ENCODE measurements around the gene CAV1.
"Not testable (repeated sequence)": the region's sequence is repeated elsewhere in the genome, so short reads cannot be mapped to it uniquely, and the experiment has no call there.

CAV1 gene

DNA sequence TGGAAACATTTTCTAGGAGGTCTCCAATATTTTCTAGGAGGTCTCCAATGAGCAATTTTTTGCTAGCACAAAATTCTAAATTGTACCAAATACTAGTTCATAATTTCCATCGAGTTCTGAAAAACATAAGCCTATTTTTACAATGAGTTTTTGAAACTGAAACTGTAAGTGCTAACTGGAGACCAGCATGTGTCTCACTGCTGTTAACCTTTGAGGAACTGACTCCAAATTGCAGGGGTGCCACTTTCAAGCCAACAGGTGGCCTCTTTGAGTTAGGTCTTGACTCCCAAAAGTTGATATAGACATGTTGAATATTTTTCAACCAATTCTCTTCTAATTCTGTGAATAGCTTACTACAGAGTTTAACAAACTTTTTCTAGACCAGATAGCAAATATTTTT lies 58.8 kb downstream of the CAV1 start:
- DNase-seq: no peak

DNA sequence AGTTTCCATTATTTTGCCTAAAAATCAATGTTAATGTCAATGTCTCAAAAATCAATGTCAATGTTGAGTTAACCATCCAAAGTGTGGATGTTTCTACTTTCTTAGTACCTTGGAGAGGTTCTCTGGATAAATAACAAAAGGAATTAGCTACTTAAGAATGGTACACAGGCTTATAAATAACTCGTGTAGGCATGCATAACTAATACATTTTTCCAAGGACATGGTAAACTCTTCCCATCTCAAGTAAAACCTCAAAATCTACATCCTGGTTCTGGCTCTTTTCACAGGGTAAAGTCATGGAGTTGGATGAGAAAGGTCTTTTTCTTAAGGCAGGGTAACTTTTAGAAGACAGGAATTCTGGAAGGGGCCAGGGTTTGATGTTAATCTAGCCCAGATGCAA lies 59.9 kb downstream of the CAV1 start:
- no peak for DNase-seq

DNA sequence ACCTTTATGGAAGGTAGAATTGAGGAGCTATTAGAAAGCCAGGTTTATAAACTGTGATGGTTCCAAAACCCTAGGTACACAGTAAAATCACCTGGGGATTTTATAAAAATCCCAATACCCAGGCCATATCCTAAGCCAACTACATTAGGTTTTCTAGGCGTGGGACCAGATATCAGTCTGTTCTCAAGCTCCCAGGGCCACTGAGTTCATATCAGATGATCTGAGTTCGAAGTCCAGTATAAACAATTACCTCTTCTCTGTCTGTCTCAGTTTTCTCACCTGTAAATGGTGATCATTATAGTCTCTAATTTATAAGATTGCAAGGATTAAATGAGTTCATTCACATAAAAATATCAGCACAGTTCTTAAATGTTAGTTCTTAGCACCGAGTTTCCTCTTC lies 60.6 kb downstream of the CAV1 start:
- no peak for DNase-seq

DNA sequence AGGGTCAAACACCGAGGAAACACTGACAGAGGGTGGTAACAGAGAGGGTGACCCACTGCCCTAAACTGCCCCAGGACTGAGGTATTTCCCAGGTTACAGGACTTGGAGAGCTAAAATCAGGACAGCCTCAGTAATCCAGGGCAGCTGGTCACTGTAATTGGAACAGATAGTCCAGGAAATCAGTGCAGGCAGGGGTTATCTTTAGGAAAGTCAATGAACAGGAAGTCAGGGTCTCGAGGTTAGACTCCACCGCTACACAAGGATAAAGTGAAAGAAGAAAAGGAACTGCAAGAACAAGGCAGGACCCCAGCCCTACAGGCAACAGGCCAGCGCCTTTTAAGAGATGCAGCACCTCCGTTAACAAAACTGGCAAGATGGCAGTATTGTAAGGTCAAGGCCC lies 61.1 kb downstream of the CAV1 start:
- no peak for DNase-seq

DNA sequence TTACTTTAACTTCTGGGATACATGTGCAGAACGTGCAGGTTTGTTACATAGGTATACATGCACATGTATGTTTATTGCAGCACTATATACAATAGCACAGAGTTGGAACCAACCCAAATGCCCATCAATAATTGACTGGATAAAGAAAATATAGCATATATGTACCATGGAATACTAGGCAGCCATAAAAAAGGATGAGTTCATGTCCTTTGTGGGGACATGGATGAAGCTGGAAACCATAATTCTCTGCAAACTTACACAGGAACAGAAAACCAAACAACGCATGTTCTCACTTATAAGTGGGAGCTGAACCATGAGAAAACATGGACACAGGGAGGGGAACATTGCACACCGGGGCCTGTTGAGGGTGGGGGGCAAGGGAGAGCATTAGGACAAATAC lies 62.4 kb downstream of the CAV1 start:
- not testable (repeated sequence) for DNase-seq

DNA sequence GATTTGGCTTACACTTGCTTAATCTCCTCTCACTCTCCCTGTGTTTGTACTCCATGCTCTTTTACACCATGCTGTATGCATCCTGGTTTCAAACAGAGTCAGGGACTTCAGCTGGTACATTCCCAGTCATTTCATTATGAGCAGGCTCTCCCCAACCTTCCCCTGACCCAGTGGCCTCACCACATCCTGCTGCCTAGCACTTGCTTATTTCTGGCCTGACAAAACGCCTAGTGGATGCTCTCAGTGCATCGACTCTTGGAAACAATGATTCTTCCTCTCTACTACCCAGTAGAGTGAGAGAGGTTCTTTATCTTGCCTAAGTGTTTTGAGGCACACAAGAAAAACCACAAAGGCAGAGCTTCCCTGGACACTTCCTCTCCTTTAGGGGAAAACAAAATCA lies 63.4 kb downstream of the CAV1 start:
- DNase-seq: no peak

DNA sequence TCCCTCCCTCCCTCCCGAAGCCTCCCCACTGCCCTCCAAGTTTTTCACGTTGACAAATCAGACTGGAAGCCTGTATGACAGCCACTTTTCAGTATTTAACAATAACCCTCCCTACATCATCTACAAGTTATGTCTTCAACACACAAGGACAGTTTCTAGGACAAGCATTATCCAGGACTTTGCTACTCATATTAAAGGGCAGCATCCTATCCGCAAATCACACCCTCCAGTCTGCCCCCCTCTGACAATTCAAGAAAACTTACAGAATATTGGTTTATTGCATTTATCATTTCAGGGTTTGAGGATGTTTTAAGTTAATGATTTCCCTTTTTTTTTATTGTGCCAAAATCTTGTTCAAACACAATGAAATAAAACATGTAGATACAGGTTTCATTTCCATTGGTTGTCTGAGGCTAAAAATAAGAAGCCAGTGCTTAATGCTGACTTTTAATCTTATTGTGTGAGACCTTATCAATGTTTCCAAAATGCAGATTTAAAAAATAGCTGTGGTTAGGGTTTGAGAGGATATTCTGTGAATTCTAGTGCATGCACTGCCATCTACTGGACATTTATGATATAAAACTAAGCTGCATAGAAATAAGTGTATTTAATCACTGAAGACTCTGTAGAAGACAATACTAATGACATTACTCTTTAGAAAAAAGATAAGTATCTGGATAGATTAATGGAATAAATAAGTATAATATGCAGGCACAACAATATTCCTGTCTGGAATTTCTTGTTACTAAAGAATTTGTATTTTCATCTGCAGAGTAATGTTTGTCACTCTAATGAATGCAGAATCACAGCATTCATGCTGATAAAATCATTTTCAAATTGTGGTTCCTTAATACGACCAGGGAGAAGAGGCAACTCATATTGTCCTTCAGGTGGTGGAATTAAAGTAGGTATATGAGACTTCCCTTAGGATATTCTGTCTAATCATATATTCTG lies 64.1 kb downstream of the CAV1 start:
- peak; percentile 50 for DNase-seq

DNA sequence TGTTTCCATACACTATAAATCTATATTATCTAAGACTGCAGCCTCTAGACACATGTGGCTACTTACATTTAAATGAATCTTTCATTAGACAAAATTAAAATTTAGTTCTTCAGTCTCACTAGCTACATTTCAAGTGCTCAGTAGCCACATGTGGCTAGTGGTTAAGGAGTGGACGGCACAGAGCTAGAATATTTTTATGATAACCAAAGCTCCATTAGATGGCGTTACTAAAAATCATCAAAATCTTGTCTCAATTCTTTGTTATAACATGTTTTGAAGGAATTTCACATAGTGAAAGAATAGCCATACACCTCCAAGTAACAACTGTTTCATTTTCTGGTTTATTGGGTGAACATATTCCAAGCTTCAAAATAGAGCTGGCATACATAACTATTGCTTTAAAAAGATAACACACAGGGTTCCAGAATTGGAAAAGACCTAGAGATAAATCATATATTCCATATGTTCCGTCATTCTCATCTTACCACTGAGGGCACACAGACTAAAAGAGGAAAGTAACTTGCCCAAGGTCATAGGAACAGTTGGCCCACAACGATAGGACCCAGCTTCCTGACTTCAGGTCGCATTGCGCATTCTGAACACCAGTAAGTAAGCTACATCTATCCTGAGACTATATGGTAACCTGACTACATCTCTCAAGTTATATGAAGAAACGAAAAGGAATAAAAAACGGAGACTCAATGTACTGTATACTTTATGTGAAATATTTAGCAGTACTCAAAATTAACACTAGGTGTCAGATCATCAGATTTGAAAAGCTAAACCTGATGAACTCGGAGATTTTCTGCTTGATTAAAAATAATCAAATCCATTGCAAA lies 66.6 kb downstream of the CAV1 start:
- DNase-seq: peak; percentile 27

DNA sequence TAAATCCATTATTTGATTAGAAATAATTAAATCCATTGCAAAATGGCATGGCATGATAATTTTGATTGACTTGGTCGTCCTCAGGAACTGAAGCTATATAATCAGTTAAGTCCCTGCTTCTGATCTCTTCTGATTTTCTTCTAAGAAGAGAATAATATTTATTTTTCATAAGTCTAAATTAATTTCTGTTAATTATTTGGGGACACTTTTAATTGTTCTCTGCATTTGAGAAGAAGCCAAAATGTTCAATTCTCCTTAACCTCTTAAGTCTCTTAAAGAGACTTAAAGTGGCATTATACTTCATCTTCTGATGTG lies 67.2 kb downstream of the CAV1 start:
- DNase-seq: no peak

DNA sequence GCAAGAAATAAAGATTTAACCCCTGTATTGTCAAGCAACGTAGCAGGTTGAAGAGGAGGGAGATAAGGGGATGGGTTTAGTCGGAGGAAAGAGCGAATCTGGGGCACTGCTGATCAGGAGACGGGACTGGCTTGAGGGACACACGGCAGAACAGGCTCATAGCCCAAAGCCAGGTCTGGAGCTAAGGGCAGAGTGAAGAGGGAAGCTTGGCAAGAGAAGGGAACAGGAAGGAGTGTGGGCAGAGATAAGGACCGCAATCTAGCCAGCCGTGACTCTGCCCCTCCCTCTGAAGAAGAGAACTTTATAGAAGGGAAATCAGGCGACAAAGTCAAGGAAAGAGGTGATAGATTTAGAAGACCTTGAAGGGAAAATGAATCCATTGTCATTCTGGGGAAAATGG lies 67.6 kb downstream of the CAV1 start:
- no peak for DNase-seq

DNA sequence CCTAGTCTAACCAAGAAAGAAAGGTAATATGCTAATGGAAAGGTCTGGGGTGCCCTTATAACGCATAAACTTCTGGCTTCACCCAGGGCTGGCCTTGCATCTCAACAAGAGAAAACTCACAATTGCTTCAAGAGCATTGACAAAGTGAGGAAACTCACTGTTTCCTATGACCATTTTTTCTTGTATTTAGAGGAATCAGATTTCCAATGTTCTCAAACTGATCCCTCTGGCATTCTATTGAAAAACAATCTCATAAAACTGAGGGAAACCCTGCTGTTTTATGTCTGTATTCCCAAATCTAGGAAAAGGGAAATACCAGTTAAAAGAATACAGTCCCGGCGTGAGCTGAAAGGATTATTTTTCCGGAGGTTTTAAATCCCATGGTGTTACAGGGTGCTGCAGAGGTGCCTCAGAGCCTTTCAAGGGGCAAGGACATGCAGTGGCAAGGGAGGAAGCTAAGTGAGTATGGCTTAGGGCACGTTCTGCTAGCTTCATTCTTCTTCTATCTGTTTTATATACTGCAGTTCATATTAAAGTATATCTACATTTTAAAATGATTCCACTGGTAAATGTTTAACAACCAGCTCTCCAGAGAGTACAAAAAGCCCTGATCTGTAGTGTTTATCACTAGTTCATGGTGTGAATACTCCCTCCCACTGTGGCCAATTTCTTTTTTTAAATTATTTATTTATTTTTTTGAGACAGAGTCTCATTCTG lies 68.7 kb downstream of the CAV1 start:
- DNase-seq: no peak

DNA sequence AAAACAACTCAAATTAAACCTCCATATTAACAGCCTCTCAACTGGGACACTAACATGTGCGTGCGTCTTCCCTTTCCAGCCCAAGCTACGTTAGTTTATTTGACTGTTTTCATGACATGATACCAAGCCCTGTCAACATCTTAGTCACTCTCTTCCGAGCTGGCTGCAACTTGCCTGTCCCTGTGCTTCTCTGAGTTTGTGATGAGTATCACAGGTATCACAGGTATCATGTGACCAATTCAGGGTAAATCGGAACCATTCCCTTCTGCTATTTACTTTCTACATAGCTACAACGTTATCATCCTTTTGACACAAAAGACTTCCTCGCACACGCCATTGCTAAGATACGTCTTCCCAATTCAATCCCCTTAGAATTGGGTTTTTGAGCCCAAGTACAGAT lies 70.2 kb downstream of the CAV1 start:
- no peak for DNase-seq

DNA sequence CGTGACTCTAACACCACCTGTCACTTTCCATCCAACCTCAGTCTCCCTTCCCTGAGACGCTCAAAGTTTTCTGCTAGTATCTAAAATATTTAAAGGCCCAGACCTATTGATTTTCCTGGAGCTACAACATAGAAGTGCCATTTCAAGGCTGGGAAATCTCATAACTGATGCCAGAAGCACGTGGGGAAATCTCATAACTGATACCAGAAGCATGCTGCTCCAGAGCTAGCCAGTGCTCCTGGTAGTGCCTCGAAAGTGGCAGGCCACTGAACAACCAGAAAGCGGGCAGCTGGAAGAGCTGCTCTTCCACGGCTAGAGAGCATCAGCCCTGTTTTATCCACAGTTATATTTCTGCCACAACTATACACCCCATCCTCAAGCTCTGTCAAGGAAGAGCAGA lies 72.5 kb downstream of the CAV1 start:
- no peak for DNase-seq

DNA sequence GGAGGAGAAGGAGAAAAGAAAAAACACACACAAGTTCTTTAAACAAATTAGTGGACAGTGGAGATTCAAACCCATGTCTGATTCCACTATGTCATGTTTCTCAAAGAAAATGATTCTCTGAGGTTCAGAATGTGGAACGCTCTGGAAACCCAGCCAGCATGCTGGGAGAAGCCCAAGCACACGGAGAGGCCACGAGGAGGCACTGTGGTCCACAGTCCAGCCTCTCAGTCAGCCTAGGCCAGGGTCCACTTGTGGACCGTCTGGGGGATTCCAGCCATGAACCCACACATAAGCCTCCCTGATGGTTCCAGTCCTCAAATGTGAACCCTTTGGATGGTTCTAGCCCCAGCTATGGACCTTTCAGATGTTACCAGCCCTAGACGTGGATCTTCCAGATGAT lies 73.4 kb downstream of the CAV1 start:
- no peak for DNase-seq

DNA sequence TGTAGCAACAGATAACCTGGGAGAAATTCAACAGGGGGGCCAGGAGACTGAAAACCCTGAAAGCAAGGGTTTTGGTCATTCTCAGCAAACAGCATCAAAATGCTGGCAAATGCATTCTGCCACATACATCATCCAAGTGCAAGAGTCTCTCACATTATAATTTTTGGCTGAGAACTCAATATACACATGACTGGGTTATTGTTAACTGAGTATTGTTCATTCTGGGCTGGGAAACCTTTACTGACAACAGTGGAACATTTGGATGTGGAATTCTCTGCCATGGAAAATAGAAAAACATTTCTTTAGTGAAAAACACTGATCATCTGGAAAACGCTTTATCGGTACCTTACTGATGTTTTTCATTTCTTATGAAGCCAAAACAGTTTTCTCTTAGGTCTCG lies 74.0 kb downstream of the CAV1 start:
- no peak for DNase-seq

DNA sequence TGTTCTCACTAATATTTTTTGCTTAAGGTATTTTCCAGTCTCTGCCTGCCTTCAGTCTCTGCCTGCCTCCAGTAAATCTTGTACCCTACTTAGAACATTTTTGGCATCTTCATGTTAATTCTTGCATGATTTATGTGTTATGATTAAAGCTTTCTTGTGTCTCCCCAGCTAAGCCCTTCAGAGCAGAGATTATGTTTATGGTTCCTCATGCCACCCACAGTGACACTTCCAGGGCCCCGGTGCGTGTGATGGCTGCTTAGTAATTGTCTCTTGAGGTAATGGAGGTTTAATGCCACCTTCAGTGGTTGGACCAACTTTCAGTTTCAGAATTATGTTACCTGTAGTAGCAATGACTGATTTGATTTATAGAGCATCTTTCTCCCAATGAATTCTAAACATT lies 76.6 kb downstream of the CAV1 start:
- no peak for DNase-seq

DNA sequence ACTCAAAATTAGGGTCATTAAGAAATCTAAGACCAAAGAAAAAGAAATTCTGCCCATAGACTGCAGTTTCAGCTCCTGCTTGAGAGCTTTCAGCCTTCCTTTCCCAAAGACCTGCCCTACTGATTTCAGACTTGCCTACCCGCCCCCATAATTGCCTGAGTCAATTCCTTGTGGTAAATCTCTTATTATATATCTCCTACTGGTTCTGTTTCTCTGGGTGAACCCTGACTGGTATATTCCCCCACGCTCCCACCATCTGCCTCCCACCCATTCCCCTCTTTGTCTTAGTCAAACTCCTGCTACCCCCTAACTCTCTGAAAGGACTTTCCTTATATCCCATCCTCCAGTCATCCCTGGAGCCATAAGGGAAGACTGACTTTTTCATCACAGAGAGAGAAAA lies 82.5 kb downstream of the CAV1 start:
- no peak for DNase-seq

DNA sequence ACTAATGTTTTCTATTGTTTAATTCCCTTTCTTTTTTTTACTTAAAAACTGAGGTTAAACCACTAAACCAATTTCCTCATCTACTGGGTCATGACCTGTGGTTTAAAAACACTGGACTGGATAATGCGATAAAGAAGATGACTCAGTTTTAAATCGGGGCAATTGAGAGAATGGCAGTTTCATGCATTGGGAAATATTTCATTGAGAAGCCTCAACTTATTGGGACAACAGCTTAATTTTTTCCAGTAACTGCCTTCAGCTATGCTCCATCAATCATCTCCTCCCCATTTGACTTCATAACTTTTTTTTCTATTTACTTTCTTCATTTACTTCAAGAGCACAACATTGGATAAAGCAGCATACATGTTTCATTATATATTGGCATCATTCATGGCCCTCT lies 85.4 kb downstream of the CAV1 start:
- DNase-seq: no peak

DNA sequence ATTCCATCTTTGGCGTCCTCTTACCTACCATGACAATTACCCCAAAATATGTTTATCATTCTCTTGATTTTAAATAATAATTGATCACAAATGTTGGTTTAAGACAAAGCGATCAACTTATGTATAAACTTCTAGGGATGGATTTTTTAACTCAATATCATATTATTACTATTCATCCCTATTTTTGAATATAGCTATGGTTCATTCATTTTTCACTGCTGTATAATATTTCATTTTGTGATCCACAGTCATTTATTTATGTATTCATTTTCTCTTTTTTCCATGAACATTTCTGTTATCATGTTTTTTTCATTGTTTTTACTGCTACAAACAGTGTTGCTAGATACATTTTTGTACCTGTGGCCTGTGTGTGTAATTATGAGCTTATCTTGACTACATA lies 85.9 kb downstream of the CAV1 start:
- DNase-seq: no peak

Data from NCI-H1105 treated with DMSO at 0.1 percent for 48 hours (cell line).